Type B pancreatic cell (in vitro differentiated cells): ENCODE measurements around the gene BCL2L13. TPM values are rescaled to one million over a fixed set of nuclear protein-coding genes. Genes with fewer than 3 reads are reported as not detected.
"Not testable (repeated sequence)": the region's sequence is repeated elsewhere in the genome, so short reads cannot be mapped to it uniquely, and the experiment has no call there.

Experiments
- DNase-seq: peaks from one replicate; pipeline ENCODE4 v3.0.0; 2021; ENCODE audit warnings: mixed read lengths; ENCODE audit not compliant: unreplicated experiment; ENCODE audit errors: extremely low spot score
- H3K27ac Mint-ChIP-seq: 2 replicates; pipeline ENCODE4 v1.8.0; 2021; ENCODE audit warnings: mild to moderate bottlenecking, mixed read lengths
- H3K27me3 Mint-ChIP-seq: 2 replicates; pipeline ENCODE4 v1.8.0; 2021; ENCODE audit warnings: mixed read lengths
- H3K36me3 Mint-ChIP-seq: 2 replicates; pipeline ENCODE4 v1.8.0; 2021; ENCODE audit warnings: mixed read lengths
- H3K4me1 Mint-ChIP-seq: one replicate; pipeline ENCODE4 v1.8.0; 2021; ENCODE audit warnings: mixed read lengths; ENCODE audit not compliant: unreplicated experiment
- H3K4me3 Mint-ChIP-seq: 2 replicates; pipeline ENCODE4 v1.8.0; 2021; ENCODE audit warnings: mild to moderate bottlenecking, mixed read lengths
- H3K9me3 Mint-ChIP-seq: 2 replicates; pipeline ENCODE4 v1.8.0; 2021; ENCODE audit warnings: mixed read lengths
- CTCF ChIP-seq: fragments of 200-600 bp; sonication (generic); conservative IDR thresholded peaks from 2 replicates; pipeline ENCODE4 v1.5.0; 2021; ENCODE audit warnings: antibody characterized with exemption, mild to moderate bottlenecking
- total RNA-seq: library from RNA; stranded (reverse); gene quantifications from 2 replicates; pipeline ENCODE4 v1.2.1, GENCODE V29; 2021; ENCODE audit warnings: low replicate concordance

The BCL2L13 gene
- total RNA-seq, 1 donor from 2014 or later: 32.5 TPM

- Mint-ChIP-seq H3K4me3 (no peak overlapping the region), H3K36me3 (no peaks in the 10 kb centered on the region), H3K4me1 (peaks cover 24% of the 10 kb centered on the region), H3K27me3 (no peaks in the 10 kb centered on the region), H3K27ac (no peak overlapping the region), H3K9me3 (no peaks in the 10 kb centered on the region)
- DNase-seq: no peak
- no peak for TF ChIP-seq CTCF
Measured at GRCh38 chr22:17764036-17764435, 125.5 kb downstream of the BCL2L13 start.

- not testable (repeated sequence) for H3K27ac Mint-ChIP-seq
Measured at GRCh38 chr22:17764852-17765251, 126.3 kb downstream of the BCL2L13 start.

GRCh38 chr22:17767233-17768065 lies 128.9 kb downstream of the BCL2L13 start:
- peaks cover 19% of the 10 kb centered on the region for H3K4me1 Mint-ChIP-seq
- DNase-seq: no peak
- TF ChIP-seq CTCF: no peak
- H3K27ac Mint-ChIP-seq: no peak overlapping the region
- H3K9me3 Mint-ChIP-seq: no peaks in the 10 kb centered on the region
- no peak overlapping the region for H3K4me3 Mint-ChIP-seq
- H3K27me3 Mint-ChIP-seq: no peaks in the 10 kb centered on the region
- H3K36me3 Mint-ChIP-seq: no peaks in the 10 kb centered on the region

More at GRCh38 chr22:17764852-17765251, 126.3 kb downstream of the BCL2L13 start:
- not testable (repeated sequence) for H3K27me3 Mint-ChIP-seq, DNase-seq, H3K9me3 Mint-ChIP-seq, H3K36me3 Mint-ChIP-seq, H3K4me3 Mint-ChIP-seq
- H3K4me1 Mint-ChIP-seq: peaks cover 24% of the 10 kb centered on the region

- no peak overlapping the region for H3K4me3 Mint-ChIP-seq
- H3K27ac Mint-ChIP-seq: no peak overlapping the region
- no peaks in the 10 kb centered on the region for H3K36me3 Mint-ChIP-seq
- peaks cover 24% of the 10 kb centered on the region for H3K4me1 Mint-ChIP-seq
- TF ChIP-seq CTCF: no peak
- DNase-seq: no peak
- no peaks in the 10 kb centered on the region for H3K9me3 Mint-ChIP-seq
- H3K27me3 Mint-ChIP-seq: no peaks in the 10 kb centered on the region
Measured at GRCh38 chr22:17769013-17769715, 130.6 kb downstream of the BCL2L13 start.

DNA sequence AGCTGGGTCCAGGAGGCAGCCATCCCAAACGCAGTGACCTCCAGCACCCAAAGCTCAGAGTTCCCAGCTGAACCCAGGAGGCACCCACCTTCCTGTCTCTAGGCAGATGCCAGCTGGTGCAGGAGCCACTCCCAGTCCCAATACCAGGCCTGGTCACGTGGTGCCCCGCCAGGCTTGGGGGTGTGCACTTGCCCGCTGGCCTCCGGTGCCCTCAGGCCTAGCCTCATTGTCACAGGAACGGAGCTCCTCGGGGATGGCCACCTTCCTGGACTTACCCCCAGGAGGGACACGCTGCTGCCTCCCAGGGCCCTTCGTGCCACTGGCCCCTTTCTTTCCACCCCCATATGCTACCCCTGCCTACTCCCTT lies 131.1 kb downstream of the BCL2L13 start:
- no peaks in the 10 kb centered on the region for H3K9me3 Mint-ChIP-seq
- H3K4me3 Mint-ChIP-seq: no peak overlapping the region
- peaks cover 18% of the 10 kb centered on the region for H3K4me1 Mint-ChIP-seq
- H3K27ac Mint-ChIP-seq: no peak overlapping the region
- H3K36me3 Mint-ChIP-seq: no peaks in the 10 kb centered on the region
- DNase-seq: no peak
- no peaks in the 10 kb centered on the region for H3K27me3 Mint-ChIP-seq
- no peak for TF ChIP-seq CTCF
